HG03565 (cell line): ENCODE measurements around the gene ASB13.

Experiments used
- ATAC-seq: cut with Tn5 transposase; IDR thresholded peaks from one replicate; pipeline ENCODE4 v1.9.1; 2021; ENCODE audit warnings: mild to moderate bottlenecking, moderate library complexity; ENCODE audit not compliant: unreplicated experiment

The ASB13 gene, protein sequence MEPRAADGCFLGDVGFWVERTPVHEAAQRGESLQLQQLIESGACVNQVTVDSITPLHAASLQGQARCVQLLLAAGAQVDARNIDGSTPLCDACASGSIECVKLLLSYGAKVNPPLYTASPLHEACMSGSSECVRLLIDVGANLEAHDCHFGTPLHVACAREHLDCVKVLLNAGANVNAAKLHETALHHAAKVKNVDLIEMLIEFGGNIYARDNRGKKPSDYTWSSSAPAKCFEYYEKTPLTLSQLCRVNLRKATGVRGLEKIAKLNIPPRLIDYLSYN

DNA sequence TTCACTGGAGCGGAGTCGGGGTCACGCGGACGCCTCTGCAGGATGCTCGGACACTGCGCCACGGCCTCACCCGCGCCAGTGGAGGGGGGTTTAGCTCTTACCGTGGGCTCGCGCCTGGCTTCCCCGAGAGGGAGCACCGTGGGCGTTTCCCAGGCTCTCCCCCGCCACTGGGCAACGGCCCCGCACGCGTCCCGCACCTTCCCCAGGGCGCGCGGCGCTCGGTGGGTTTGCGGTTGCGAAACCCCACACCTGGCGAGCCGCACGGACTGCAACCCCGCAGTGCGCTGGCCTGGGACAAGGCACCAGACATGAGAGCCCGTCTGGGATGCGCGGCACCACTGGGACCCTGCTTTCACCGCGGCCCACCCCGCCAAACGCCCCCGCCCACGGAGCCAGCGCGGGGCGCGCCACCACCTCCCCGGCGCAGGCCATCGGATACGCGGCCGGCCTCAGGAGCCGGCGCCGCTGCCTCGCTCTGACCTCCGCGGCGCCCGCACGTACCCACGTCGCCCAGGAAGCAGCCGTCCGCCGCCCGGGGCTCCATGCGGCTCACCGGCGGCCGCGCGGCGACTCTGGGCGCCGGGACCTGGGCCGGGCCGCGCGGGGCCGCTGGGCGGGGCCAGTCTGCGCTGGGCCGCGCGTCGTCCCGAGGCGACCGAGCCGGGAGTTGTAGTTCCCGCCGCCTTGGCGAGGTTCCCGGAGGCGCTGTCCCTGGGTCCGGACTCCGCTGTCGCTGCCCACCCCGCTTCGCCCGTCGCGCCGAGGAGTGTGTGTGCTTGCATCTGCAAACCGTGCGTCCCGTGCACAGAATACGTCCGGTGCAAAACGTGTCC, at the start of gene ASB13:
Gene ASB13 (minus strand): TSS at position 588 of the 833 bp plus-strand sequence. CDS start 44 bp downstream, at position 544.
- ATAC-seq, result no peak

DNA sequence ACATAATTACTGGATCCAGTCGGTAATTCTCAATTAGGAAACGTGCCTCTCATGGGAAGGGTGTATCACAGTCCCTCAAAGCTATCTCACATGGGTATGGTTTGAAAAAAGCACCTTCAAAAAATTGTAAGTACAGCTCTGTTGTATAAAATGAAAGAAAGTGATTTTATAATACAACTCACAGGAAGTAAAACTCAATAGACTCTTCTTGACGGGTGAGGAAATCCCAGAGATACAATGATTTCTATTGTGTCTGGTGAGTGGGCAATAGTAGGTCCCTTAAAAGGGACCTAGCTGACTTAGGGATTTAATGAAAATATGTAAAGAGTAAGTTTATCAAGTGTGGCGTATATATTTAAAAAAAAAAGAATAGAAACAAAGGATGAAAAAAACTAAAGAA, 45.2 kb upstream of the ASB13 start:
- ATAC-seq, result no peak

DNA sequence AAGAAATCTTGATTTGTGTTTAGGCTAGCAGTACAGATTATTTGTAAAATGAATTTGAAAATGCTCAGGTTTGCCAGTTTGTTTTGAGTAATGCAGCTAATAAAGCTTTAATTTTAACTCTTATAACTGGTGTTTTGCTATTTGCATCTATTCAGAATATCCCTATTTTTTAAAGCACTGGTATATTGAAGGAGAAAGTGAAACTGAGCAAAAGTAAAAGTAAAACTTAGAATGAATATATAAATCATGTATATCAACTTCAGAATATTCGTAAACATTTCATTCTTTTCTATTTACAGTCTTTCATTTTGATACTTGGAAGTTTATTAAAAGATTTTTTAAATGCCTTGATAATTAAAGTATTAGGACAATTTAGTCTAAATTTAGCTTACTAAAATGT, 44.5 kb upstream of the ASB13 start:
- ATAC-seq, result no peak

DNA sequence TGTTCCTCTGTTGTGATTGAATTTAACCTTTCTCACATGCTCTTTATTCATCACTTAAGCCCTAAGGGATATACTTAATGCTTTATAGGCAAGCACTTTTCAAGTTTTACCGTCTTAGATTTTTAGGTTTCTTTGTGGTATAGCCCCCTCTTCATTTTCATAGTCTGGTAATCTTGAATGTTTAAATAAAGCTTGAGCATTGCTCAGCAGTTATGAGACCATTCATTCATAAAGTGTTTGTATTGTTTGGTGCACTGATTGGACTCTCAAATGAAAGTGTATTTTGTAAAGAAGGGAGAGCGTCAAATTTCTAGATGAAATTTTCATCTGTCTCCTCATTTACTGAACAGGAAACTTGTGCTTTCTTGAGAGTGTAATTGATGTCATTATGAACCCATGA, 43.5 kb upstream of the ASB13 start:
- no peak for ATAC-seq

DNA sequence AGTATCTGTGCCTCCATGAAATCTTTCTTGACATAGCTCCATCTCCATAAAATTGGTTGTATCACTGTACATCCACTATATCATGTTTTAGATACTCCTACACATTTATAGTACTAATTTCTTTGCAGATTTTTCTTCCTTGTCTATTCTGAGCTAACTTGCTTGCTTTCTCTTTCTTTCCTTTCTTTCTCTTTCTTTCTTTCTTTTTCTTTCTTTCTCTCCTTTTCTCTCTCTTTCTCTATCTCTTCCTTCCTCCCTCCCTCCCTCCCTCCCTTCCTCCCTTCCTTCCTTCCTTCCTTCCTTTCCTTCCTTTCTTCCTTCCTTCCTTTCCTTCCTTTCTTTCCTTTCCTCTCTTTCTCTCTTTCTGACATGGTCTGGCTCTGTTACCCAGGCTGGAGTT, 42.0 kb upstream of the ASB13 start:
- ATAC-seq, result no peak

DNA sequence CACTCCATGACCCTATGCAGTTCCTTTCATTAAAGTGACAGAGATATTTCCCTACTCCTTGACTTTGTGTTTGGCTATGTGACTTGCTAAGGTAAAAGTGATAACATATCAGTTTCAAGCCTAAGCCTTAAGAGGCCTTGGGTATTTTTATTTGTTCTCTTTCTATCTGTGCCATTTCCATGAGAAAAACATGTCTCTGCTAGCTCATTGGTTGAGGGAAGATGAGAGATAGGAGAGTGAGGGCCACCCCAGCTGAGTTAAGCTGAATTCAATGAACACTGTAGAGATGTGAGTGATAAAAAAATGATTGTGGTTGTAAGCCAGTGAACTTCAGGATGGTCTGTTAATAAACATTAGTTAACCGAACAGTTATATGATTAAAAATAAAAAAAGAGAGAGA, 31.7 kb upstream of the ASB13 start:
- ATAC-seq, result no peak

DNA sequence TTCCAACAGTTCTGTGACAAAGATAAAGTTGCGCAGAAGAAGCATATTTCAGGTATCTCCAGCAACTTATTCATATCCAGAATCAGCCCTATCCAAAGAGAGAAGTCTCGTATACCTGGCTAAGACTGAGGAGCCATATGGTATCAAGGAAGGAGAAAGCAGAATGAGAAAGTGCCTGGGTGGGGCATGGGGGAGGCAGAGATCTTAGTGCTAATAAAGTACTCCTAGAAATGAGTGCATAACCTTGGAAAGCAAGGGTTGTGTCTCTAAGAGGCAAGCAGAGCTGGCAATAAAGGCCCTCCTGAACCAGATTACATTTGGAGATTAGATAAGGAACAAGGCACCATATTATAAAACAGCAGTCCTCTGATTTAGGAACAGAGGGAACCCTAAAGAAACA, 30.9 kb upstream of the ASB13 start:
- ATAC-seq, result no peak

DNA sequence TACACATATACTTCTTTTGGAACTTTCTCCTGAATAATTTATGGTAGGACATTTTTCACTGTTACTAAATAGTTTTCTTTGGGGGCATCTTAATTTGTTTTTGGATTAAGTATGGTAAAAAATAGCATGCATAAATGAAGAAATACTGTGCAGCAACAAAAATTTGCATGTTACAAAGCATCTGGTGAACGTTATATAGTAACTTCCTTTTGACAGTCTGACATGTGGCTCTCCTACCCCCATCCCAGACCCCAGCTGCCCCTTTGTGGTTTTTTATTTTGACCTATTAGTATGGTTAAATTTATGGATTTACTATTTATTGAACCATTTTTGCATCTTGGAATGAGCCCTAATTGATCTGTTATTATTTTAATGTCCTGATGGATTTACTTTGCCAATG, 28.2 kb upstream of the ASB13 start:
- ATAC-seq, result no peak

DNA sequence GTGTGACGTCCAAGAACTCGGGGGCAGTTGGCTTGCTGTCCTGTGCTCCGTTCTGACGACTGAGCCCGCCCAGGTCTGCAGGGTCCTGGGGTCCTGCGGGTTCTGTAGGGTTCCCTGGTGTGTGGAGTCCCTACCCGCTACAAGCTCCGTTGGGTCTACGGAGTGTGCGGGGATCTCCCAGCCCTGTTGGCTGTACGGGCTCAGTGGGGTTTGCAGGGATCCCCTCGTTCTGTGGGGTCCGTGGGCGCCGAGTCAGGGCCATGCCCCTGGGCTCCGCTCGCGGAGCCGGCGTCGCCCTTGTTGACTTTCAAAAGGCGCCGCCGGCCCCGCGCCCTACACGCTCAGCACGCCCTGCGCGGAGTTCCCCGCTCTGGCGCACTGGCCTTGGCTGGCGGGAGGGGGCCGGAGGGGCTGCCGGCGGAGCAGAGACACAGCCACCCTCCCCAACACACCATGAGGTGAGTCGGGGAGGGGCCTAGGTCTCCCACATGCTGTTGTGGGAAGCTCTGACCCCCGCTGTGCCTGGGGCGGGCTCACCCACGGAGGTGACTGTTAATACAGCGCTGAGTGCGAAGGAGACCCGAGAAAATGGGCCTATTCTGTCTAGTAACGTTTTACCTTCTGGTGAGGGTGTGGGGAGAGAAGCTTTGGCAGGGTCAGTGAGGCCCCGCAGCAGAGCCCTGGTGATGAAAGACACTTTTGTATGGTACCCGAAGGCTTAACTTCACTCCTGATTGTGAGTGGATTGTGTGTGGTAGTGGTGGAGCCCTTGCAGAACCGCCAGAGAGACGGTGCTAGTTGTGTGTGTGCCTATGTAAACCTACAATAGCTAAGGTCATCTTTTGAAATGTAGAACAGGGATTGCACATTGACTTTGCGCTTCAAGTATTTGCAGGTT, 26.3 kb upstream of the ASB13 start:
- peak; percentile 66 for ATAC-seq

DNA sequence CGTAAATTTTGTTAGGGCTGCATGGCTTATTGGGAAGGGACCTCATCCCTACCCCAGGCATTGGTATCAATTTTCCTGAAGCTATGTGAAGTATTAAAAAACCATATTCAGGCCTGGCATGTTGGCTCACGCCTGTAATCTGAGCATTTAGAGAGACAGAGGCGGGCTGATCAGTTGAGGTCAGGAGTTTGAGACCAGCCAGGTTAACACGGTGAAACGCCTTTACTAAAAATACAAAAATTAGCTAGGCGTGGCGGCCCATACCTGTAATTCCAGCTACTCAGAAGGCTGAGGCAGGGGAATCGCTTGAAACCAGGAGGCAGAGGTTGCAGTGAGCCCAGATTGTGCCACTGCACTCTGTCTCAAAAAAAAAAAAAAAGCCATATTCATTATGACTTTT, 25.4 kb upstream of the ASB13 start:
- ATAC-seq, result no peak

DNA sequence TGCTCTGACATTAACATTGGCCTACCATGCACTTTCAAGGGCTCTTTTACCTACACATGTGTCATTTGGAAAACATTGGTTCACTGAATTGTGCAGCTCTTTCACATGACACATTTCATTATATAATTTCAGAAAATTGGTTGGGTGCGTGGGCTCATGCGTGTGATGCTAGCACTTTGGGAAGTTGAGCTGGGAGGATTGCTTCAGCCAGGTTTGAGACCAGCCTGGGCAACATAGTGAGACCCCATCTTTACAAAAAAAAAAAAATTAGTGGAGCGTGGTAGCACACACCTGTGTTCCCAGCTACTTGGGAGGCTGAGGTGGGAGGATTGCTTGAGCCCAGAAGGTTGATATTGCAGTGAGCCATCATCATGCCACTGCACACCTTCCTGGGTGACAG, 22.2 kb upstream of the ASB13 start:
- no peak for ATAC-seq

DNA sequence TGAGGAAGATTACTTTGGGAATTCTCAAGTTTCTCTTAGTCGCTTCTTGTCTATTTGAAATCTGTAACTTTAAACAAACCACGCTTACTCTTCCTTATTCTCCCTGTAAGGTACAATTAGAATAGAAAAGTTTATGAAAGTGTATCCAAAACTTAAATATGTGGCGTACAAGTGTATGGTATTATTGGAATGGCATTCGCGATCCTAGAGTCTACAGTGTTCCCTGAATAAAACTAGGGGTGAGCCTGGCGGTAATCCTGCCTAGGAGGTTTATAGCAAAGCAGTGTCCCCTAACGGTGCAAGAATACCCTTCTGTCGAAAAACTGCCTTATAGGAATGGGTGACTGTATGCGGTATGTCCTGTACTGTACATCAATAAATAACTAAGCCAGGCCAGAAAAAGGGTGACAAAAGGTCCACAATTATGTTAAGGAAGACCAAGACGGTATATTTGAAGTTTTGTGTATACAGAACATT, 19.4 kb upstream of the ASB13 start:
- no peak for ATAC-seq

DNA sequence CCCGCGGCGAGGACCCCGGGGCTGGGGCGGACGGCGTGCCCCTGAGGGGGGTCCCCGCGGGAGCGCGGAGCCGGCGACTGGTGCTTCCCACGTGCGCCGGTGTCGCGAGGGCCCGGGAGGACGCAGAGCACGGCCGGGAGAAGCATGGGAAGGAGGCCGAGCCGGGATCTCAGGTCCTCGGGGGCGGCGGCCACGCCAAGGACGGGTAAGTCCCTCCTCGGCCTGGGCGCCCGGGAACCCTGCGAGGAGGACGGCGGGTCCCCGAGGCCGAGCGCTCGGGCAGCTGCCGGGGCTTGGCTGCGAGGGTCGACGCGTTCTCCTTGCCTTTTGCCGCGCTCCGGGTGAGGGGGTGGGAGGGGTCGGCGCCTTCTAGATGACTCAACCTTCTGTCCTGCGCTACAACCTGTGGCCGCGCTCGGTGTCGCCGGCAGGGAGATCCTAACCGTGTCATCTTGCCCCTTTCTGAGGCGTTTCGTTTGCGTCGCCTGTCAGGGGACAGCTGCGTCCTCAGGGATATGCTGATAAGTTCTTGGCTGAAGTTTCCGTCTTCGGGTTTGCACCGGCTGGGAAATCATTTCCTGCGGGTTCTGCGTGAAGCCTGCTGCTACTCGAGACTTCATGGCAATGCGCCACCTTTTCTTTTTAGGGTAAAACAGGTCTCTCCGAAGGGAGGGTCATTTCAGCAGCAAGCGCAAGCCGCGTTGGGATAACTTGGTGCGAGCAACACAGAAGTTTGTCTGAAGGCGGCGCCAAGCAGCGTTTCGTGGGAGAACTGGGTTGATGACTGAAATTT, 18.8 kb upstream of the ASB13 start:
- peak; percentile 32 for ATAC-seq

DNA sequence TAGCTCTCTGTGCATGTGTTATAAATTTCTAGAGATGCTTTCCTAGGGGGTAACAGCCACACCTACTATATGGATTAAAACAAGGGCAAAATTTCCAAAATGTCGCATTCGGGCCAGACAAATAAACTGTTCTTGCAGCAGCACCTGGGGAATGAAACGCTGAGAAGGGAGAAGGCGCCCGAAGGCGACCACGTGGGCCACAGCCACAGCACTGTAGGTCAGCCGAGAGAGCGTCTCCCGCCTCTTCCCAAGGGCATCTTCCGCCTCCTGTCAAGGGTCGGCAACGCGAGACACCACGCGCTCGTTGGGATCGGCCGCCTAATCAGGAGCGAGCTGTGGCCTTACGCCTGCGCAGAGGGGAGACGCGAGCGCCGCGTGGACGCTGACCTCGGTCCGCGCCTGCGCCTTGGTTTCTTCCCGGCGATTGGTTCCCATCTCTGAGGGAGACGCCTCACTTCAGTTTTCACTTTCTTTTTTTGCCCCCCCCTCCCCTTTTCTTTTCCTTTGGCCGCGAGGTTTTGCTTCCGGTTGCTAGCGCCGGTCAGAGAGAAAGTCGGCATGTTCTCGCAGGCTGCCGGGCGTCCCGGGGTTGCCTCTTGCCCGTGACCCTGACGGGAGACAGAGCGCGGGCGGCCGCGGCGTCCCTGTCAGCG, 18.0 kb upstream of the ASB13 start, which contains the start of gene TASOR2:
Gene TASOR2 (plus strand): TSS at position 521 of the 653 bp plus-strand sequence. CDS start 35,805 bp downstream, outside the sequence.
- ATAC-seq, result peak; percentile 69

DNA sequence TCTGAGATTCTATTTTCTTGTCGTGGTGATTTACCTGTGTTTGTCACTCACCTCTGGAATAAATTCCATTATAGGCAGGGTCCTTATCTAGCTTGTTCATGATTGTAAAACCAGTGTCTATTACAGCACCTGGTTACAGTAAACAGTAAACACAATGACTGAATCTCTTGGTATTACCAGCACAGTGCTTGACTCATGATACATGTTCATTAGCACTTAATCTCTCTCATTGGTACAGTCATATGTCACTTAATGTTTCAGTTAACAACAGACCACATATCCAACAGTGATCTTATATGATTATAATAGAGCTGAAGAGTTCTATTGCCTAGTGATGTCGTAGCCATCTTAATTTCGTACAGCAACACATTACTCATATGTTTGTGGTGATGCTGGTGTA, 16.7 kb upstream of the ASB13 start:
- no peak for ATAC-seq

DNA sequence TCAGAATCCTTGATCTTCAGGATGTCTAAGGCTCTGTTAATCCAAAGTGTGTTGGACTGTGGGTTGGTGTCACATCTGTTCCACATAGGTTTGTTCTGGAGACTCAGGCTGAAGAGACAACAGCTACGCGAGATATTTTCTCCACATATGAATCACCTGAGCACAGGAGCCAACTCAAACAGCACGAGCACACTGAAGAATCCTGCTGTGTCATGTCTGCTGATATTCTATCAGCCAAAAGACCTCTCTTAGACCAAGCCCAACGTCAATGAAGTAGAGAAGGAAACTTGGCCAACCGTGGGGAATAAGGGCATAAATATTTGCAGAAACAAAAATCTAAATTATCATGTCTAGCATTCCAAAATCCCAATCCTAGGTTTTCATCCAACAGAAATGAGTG, 15.5 kb upstream of the ASB13 start:
- ATAC-seq, result no peak

DNA sequence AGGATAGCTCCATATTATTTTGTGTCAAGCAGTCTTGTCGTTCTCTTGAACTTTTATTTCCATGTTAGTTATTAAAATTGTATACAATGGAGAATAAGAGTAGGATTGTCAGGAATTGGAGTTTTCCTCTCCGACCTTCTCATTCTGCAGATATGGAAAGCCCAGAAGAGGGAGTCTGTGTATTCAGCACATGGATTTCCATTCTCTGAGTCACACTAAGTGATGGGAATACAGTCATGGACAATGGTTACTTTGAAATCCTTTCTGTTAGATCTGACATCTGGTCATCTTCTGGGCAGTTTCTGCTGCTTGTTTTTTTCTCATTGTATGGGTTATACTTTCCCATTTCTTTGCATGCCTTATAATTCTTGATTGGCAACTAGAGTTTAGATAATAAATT, 13.2 kb upstream of the ASB13 start:
- ATAC-seq, result no peak

DNA sequence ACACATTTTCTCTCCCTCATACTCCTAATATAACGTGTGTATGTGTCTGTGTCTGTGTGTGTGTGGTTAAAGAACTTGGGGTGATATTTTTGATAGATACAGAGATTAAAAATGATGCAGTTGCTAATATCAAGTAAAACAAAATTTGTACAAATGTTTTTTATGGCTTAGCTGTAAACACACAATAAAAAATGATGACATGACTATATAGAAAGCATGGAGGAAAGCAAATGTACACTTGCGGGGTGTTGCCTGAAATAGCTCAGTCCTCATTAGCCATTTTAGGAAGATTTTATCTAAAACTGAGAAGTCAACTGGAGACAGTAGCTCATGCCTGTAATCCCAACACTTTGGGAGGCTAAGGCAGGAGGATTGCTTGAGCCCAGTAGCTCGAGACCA, 12.6 kb upstream of the ASB13 start:
- no peak for ATAC-seq

DNA sequence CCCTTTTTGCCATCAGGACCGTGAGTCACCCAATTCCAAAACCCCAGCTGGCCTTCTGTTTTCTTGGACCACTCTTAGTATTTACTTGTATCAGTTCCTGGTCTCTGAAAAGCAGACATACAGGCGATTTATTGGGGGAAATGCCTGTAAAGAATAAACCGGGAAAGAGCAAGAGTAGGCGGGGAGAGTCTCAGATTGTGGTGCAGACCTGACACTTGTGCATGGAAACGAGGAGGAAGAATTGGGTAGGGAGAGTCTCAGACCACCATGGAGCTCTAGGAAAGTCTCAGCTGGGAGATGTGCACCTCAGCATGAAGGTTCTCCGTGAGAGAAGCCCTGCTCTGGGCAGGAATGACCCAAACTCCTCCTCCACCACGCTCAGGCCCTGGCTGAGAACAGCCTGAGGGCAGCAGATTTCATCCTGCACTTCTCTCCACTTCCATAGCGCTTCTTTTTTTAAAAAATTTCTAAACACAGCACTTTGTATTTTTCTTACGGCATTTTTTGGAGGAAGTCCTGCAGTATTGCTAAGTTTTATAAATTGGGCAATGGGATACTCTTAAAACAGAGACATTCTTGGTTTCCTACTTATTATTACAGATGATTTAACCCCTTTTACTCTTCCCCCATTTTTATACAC, 12.1 kb upstream of the ASB13 start:
- no peak for ATAC-seq
